Astrocyte of the spinal cord (primary cell): ENCODE measurements around the gene EHHADH.

ENCODE experiments used
- DNase-seq: peaks from one replicate; pipeline ENCODE4 v3.0.0; 2011; ENCODE audit warnings: low read depth, low spot score
- H3K4me3 ChIP-seq: 2 replicates; pipeline ENCODE4 v1.5.1; 2011; ENCODE audit warnings: low read depth, mild to moderate bottlenecking, low read length, moderate library complexity
- in situ Hi-C: cut with HindIII; loops from 2 replicates; pipeline ENCODE4 v1.10.0; 2017; ENCODE audit warnings: low sequenced_read_pairs
- TF ChIP-seq, protein P1 (sequence below): IDR thresholded peaks from 2 replicates; pipeline ENCODE4 v1.5.1; 2012; ENCODE audit warnings: low read depth, mild to moderate bottlenecking, low read length, inconsistent platforms

The EHHADH gene

GRCh38 chr3:185204894-185205293, 49.0 kb downstream of the EHHADH start:
- no peak overlapping the region for H3K4me3 ChIP-seq
- DNase-seq, result no peak
- TF ChIP-seq, protein P1, sequence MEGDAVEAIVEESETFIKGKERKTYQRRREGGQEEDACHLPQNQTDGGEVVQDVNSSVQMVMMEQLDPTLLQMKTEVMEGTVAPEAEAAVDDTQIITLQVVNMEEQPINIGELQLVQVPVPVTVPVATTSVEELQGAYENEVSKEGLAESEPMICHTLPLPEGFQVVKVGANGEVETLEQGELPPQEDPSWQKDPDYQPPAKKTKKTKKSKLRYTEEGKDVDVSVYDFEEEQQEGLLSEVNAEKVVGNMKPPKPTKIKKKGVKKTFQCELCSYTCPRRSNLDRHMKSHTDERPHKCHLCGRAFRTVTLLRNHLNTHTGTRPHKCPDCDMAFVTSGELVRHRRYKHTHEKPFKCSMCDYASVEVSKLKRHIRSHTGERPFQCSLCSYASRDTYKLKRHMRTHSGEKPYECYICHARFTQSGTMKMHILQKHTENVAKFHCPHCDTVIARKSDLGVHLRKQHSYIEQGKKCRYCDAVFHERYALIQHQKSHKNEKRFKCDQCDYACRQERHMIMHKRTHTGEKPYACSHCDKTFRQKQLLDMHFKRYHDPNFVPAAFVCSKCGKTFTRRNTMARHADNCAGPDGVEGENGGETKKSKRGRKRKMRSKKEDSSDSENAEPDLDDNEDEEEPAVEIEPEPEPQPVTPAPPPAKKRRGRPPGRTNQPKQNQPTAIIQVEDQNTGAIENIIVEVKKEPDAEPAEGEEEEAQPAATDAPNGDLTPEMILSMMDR, result no peak
- in situ Hi-C loops, result no loop called here

- peak; percentile 57 for DNase-seq
Measured at GRCh38 chr3:185200639-185201038, 53.2 kb downstream of the EHHADH start.

GRCh38 chr3:185199671-185200070, 54.2 kb downstream of the EHHADH start:
- H3K4me3 ChIP-seq, result no peak overlapping the region
- in situ Hi-C loops, result no loop called here

More at GRCh38 chr3:185200639-185201038, 53.2 kb downstream of the EHHADH start:
- no peak overlapping the region for H3K4me3 ChIP-seq
- in situ Hi-C loops, result no loop called here
- TF ChIP-seq, protein P1, result no peak

GRCh38 chr3:185199206-185199605, 54.6 kb downstream of the EHHADH start:
- no peak for DNase-seq
- TF ChIP-seq, protein P1, result no peak
- in situ Hi-C loops, result no loop called here
- no peak overlapping the region for H3K4me3 ChIP-seq

More at GRCh38 chr3:185199671-185200070, 54.2 kb downstream of the EHHADH start:
- no peak for DNase-seq
- TF ChIP-seq, protein P1, result no peak

DNA sequence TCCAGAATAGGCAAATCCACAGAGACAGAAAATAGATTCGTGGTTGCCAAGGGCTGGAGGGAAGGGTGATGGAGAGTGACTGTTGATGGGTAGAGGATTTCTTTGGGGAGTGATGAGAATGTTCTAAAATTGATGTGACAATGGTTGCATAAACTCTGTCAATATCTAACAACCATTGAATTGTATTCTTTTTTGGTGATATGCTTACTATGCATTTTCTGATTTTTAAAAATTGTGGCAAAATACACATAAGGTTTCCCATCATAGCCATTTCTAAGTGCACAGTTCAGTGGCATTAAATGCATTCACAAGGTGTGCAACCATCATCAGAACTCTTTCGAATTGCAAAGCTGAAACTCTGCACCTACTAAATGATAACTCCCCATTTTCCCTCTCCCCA, 56.8 kb downstream of the EHHADH start:
- no peak overlapping the region for H3K4me3 ChIP-seq
- DNase-seq, result no peak
- TF ChIP-seq, protein P1, result no peak
- in situ Hi-C loops, result no loop called here

GRCh38 chr3:185195652-185196051, 58.2 kb downstream of the EHHADH start:
- DNase-seq, result no peak
- TF ChIP-seq, protein P1, result no peak
- no peak overlapping the region for H3K4me3 ChIP-seq
- in situ Hi-C loops, result no loop called here

DNA sequence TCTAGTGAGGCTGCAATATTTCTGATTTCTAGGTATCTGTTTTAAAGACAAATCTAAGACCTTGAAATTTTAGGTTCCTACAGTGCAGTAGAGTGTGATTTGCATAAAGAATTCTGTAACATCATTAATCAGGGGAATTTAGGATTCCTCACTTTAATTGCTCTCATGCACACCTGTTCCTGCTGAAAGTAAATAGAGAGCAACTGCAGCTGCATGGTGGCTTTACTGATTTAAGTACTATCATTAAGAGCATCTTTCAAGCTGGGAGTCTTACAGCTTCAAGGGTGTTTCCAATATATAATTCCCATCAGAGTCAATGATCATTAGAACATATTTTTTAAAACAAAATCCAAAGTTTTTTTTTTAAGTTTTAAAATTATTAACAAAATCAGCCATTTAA, 65.0 kb downstream of the EHHADH start:
- H3K4me3 ChIP-seq, result no peak overlapping the region
- TF ChIP-seq, protein P1, result no peak
- in situ Hi-C loops, result no loop called here

More for the DNA sequence above, 65.0 kb downstream of the EHHADH start:
- DNase-seq, result no peak
